ENCODE measurements around the gene POP7.
A peak's percentile ranks its signal among the peaks of the same experiment; 100 is the strongest.
"Not testable (repeated sequence)": the region's sequence is repeated elsewhere in the genome, so short reads cannot be mapped to it uniquely, and the experiment has no call there.

The POP7 gene

GRCh38 chr7:100721505-100721812, 15.5 kb downstream of the POP7 start:
- FAIRE-seq (no peak), DNase-seq (ENCODE audit: insufficient read length, low spot score) (no peak)

DNA sequence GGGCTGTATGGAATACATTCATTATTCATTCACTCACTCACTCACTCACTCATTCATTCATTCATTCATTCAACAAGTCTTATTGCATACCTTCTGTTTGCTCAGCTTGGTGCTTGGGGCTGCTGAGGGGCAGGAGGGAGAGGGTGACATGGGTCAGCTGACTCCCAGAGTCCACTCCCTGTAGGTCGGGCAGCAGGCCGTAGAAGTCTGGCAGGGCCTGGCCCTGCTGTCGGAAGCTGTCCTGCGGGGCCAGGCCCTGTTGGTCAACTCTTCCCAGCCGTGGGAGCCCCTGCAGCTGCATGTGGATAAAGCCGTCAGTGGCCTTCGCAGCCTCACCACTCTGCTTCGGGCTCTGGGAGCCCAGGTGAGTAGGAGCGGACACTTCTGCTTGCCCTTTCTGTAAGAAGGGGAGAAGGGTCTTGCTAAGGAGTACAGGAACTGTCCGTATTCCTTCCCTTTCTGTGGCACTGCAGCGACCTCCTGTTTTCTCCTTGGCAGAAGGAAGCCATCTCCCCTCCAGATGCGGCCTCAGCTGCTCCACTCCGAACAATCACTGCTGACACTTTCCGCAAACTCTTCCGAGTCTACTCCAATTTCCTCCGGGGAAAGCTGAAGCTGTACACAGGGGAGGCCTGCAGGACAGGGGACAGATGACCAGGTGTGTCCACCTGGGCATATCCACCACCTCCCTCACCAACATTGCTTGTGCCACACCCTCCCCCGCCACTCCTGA, 16.7 kb downstream of the POP7 start:
- DNase-seq (ENCODE audit: insufficient read length, low spot score), result no peak
- FAIRE-seq, result no peak

- DNase-seq (ENCODE audit: insufficient read length, low spot score) (no peak), FAIRE-seq (no peak)
Observed at GRCh38 chr7:100723732-100724275, 17.9 kb downstream of the POP7 start.

- not testable (repeated sequence) for DNase-seq (ENCODE audit: insufficient read length, low spot score); FAIRE-seq
Observed at GRCh38 chr7:100724364-100724763, 18.4 kb downstream of the POP7 start.

GRCh38 chr7:100726996-100727761, 21.3 kb downstream of the POP7 start:
- DNase-seq (ENCODE audit: insufficient read length, low spot score) (no peak), FAIRE-seq (no peak)

DNA sequence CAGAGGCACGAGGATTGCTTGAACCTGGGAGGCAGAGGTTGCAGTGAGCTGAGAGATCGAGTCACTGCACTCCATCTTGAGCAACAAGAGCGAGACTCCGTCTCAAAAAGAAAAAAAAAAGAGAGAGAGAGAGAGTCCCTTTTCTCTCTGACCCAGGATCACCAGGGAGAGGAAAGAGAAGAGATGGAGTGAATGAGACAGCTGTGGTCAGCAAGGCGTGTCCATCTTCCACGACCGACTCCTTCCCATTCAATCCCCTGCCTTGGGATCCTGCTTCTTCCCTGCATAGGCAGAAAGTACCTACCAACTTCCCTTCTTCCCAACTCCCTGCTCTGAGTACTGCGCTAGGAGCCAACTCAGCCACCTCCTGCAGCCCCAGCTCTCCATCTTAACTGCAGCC, 22.3 kb downstream of the POP7 start:
- no peak for DNase-seq (ENCODE audit: insufficient read length, low spot score)
- no peak for FAIRE-seq

GRCh38 chr7:100730136-100730800, 24.3 kb downstream of the POP7 start:
- FAIRE-seq (no peak), DNase-seq (ENCODE audit: insufficient read length, low spot score) (no peak)

DNA sequence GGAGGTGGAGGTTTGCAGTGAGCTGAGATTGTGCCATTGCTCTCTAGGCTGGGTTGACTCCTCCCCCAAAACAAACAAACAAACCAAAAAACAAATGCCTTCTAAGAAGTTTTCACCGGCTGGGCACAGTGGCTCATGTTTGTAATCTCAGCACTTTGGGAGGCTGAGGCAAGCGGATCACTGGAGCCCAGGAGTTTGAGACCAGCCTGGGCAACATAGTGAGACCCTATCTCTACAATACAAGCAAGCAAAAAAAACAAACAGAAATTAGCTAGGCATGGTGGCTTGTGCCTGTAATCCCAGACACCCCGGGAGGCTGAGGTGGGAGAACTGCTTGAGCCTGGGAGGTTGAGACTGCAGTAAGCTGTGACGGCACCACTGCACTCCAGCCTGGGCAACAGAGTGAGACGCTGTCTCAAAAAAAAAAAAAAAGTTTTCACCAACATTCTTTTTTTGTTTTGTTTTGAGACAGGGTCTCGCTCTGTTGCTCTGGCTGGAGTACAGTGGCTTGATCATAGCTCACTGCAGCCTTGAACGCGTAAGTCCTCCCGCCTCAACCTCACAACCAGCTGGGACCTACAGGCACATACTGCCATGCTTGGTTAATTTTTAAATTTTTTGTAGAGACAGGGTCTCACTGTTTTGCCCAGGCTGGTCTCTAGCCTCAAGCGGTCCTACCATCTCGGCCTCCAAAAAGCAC, 26.2 kb downstream of the POP7 start:
- DNase-seq (ENCODE audit: insufficient read length, low spot score) (no peak), FAIRE-seq (no peak)

- DNase-seq (ENCODE audit: insufficient read length, low spot score) (no peak), FAIRE-seq (no peak)
Observed at GRCh38 chr7:100735730-100736129, 29.8 kb downstream of the POP7 start.

DNA sequence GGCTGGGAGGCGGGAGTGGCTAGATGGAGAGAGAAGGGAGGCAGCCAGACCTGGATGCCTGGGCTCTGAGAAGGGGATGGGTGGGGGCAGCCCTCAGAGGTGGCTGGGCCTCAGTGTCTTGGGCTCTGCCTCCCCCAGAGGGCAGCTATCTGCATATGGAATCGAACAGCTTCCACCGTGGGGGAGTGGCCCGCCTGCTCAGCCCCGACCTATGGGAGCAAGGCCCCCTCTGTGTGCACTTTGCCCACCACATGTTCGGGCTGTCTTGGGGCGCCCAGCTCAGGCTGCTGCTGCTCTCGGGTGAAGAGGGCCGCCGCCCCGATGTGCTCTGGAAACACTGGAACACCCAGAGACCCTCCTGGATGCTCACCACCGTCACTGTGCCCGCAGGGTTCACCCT, 30.8 kb downstream of the POP7 start:
- DNase-seq (ENCODE audit: insufficient read length, low spot score), result no peak
- no peak for FAIRE-seq

GRCh38 chr7:100739934-100740333, 34.0 kb downstream of the POP7 start:
- DNase-seq (ENCODE audit: insufficient read length, low spot score), result no peak
- no peak for FAIRE-seq

DNA sequence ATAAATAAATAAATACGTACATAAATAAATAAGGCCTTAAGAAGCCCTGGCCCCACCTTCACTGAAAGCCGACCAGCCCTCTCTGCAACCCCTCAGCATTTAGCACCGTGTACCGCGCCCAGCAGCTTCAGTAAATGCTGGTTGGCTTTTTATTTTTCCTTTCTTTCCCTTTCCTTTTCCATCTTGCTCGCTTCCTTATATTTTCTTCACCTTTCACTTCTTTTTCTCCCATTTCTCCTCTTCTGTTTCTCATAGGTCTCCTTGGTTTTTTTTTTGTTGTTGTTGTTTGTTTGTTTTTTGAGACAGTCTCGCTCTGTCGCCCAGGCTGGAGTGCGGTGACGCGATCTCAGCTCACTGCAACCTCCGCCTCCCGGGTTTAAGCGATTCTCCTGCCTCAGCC, 38.7 kb downstream of the POP7 start:
- DNase-seq (ENCODE audit: insufficient read length, low spot score) (no peak), FAIRE-seq (no peak)

- DNase-seq (ENCODE audit: insufficient read length, low spot score), result peak; percentile 37
- no peak for FAIRE-seq
Observed at GRCh38 chr7:100745184-100745583, 39.3 kb downstream of the POP7 start.

DNA sequence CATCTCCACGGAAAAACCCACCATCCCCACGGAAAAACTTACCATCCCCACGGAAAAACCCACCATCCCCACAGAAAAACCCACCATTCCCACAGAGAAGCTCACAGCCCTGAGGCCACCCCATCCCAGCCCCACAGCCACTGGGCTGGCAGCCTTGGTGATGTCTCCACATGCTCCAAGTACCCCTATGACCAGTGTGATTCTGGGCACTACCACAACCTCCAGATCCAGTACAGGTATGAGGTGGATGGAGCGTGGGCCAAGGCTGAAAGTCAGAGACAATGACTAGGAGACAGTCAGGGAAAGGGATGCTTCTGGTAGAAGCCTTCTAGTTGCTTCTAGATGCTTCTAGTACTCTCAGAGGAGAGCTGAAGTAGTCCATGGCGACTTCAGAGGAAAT, 47.1 kb downstream of the POP7 start:
- FAIRE-seq, result no peak
- no peak for DNase-seq (ENCODE audit: insufficient read length, low spot score)

- FAIRE-seq (no peak), DNase-seq (ENCODE audit: insufficient read length, low spot score) (no peak)
Observed at GRCh38 chr7:100753750-100754149, 47.8 kb downstream of the POP7 start.
